GM12878 (cell line): ENCODE measurements around the gene CREB3L1.

Experiments
- PRDM15 ChIP-seq: fragments of 450-650 bp; formaldehyde crosslinking; IDR thresholded peaks from 2 replicates; pipeline ENCODE4 v1.4.0; 2020; ENCODE audit warnings: mild to moderate bottlenecking, moderate library complexity
- ZBTB4 ChIP-seq: fragments of 450-650 bp; formaldehyde crosslinking; IDR thresholded peaks from 2 replicates; pipeline ENCODE4 v1.4.0; 2022; ENCODE audit warnings: mild to moderate bottlenecking, moderate library complexity

GRCh38 chr11:46370253-46370652 lies 92.8 kb downstream of the CREB3L1 start:
- TF ChIP-seq PRDM15 (CRISPR knock-in tag) = no peak
- no peak for TF ChIP-seq ZBTB4 (CRISPR knock-in tag)
